Gastrocnemius medialis (tissue), 4 donors: ENCODE results near the gene LRRC27. TPM values are rescaled to one million over a fixed set of nuclear protein-coding genes. Genes with fewer than 3 reads are reported as not detected.

ENCODE experiments used
- ATAC-seq, 2 donors: fragments of 150-250 bp; one replicate each; pipeline ENCODE4 v1.9.1; 2016
- DNase-seq, 2 donors: peaks; one replicate each; pipeline ENCODE4 v3.0.0-alpha.2; 2019
- H3K27ac ChIP-seq, 4 donors: fragments of 200-600 bp; sonication (generic); 1 replicate in 1 of 4; 2 replicates in 3 of 4; pipeline ENCODE4 v1.5.1; 2016 to 2018; ENCODE audit warnings: mild to moderate bottlenecking in 2 of 4, moderate library complexity in 1 of 4
- H3K27me3 ChIP-seq, 3 donors: fragments of 200-600 bp; sonication (generic) in 2 of 3; 1 replicate in 1 of 3; 2 replicates in 2 of 3; pipeline versions ENCODE4 v1.5.1 to v1.6.0; 2016 to 2019; ENCODE audit warnings: mild to moderate bottlenecking in 1 of 3, moderate library complexity in 1 of 3
- H3K36me3 ChIP-seq, 2 donors: fragments of 200-600 bp; sonication (generic) in 1 of 2; one replicate each; pipeline ENCODE4 v1.5.1; 2017 to 2018
- H3K4me1 ChIP-seq, 2 donors: fragments of 200-600 bp; sonication (generic) in 1 of 2; one replicate each; pipeline ENCODE4 v1.5.1; 2016 to 2017; ENCODE audit warnings: mild to moderate bottlenecking in 2 of 2
- H3K4me3 ChIP-seq, 4 donors: fragments of 200-600 bp; sonication (generic) in 3 of 4; 1 replicate in 1 of 4; 2 replicates in 3 of 4; pipeline ENCODE4 v1.5.1; 2016 to 2019; ENCODE audit warnings: mild to moderate bottlenecking in 2 of 4
- H3K9me3 ChIP-seq, 3 donors: fragments of 200-600 bp; sonication (generic) in 2 of 3; 1 replicate in 1 of 3; 2 replicates in 2 of 3; pipeline ENCODE4 v1.5.1; 2016 to 2019
- POLR2A ChIP-seq, 2 donors: fragments of 450-650 bp; IDR thresholded peaks; one replicate each; pipeline ENCODE4 v1.6.1; 2017; ENCODE audit warnings: antibody characterized with exemption in 2 of 2, mild to moderate bottlenecking in 2 of 2, moderate library complexity in 2 of 2
- in situ Hi-C, 4 donors: fragments of 200-750 bp; cut with MboI; loops; one replicate each; pipeline versions ENCODE4 v1.15.0 to v1.8.0; 2017; ENCODE audit warnings: low sequenced_read_pairs in 4 of 4
- intact Hi-C: fragments of 100-400 bp; cut with DNase I; formaldehyde crosslinking; loops from one replicate; pipeline ENCODE4 v1.15.1; 2023; ENCODE audit warnings: low total_unique reads
- total RNA-seq, 4 donors: library from RNA; depleted of rRNA; stranded (reverse); fragments of >200 nt; gene quantifications; one replicate each; pipeline versions ENCODE4 v1.1.0 to v1.2.3, GENCODE V29; 2016
- TF ChIP-seq, protein P1 (sequence below), 5 experiments: fragments of 450-650 bp in 3 of 5; fragments of 200-600 bp in 2 of 5; sonication (generic) in 2 of 5; IDR thresholded peaks in 4 of 5; conservative IDR thresholded peaks in 1 of 5; 1 replicate in 4 of 5; 2 replicates in 1 of 5; pipeline ENCODE4 v1.5.1; 2016 to 2019; ENCODE audit warnings: antibody characterized with exemption in 5 of 5, mild to moderate bottlenecking in 3 of 5, moderate library complexity in 3 of 5

The LRRC27 gene
- total RNA-seq, 4 donors from 2014 or later, result 1.0 to 7.0 (median 4.1) TPM

DNA sequence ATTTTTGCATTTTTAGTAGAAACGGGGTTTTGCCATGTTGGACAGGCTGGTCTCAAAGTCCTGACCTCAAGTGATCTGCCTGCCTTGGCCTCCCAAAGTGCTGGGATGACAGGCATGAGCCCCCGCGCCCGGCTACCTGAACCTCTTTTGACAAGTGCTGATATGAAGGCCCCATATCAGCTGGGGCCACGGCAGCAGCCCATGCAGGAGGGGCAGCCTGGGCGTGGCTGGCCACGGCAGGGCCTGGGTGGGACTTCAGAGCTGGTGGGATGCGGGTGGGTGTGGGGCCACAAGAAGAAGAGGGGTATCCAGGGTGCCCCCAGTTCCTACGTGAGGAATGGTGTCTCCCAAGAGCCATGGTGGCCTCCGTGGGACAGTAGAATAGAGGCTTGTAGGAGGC lies 6.9 kb downstream of the LRRC27 start:
- Histone ChIP-seq H3K27me3 (no peaks in the 10 kb centered on the region), H3K27ac (no peak overlapping the region), H3K9me3 (no peaks in the 10 kb centered on the region), H3K4me1 (no peaks in the 10 kb centered on the region), H3K4me3 (no peak overlapping the region), H3K36me3 (no peaks in the 10 kb centered on the region)
- in situ Hi-C loops, result no loop called here
- TF ChIP-seq POLR2A (IDR thresholded peaks at IDR 0.05), result no peak
- DNase-seq, result no peak
- intact Hi-C loops, result no loop called here
- no peak for ATAC-seq

DNA sequence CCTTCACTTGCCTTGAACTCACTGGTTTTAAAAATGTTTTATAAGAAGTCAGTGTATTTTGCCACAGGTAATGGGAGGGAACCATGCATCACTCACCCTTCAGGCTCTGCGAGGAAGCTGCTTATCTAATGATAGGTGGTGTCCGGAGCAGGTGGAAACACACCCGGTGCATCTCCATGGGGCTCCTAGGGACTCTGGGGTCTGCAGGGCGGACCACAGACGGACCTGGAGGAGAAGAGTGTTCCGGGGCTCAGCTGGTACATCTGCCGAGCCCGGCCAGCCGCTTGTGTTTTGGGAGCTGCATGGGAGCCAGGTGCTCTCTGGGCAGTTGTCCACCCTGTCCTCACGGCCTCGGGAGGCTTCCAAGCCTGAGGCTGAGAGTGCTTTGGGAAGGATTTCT lies 7.3 kb downstream of the LRRC27 start:
- Histone ChIP-seq H3K36me3 (peaks cover 0 to under 1% of the 10 kb centered on the region in 2 donors), H3K27me3 (no peaks in the 10 kb centered on the region), H3K9me3 (no peaks in the 10 kb centered on the region), H3K4me3 (no peak overlapping the region), H3K27ac (no peak overlapping the region), H3K4me1 (no peaks in the 10 kb centered on the region)
- intact Hi-C loops, result no loop called here
- DNase-seq (no peak), ATAC-seq (no peak)
- TF ChIP-seq, protein P1, sequence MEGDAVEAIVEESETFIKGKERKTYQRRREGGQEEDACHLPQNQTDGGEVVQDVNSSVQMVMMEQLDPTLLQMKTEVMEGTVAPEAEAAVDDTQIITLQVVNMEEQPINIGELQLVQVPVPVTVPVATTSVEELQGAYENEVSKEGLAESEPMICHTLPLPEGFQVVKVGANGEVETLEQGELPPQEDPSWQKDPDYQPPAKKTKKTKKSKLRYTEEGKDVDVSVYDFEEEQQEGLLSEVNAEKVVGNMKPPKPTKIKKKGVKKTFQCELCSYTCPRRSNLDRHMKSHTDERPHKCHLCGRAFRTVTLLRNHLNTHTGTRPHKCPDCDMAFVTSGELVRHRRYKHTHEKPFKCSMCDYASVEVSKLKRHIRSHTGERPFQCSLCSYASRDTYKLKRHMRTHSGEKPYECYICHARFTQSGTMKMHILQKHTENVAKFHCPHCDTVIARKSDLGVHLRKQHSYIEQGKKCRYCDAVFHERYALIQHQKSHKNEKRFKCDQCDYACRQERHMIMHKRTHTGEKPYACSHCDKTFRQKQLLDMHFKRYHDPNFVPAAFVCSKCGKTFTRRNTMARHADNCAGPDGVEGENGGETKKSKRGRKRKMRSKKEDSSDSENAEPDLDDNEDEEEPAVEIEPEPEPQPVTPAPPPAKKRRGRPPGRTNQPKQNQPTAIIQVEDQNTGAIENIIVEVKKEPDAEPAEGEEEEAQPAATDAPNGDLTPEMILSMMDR (IDR thresholded peaks at IDR 0.05 in 4 of 5, conservative IDR thresholded peaks at IDR 0.05 in 1 of 5), result no peak
- TF ChIP-seq POLR2A (IDR thresholded peaks at IDR 0.05), result no peak
- in situ Hi-C loops, result no loop called here

DNA sequence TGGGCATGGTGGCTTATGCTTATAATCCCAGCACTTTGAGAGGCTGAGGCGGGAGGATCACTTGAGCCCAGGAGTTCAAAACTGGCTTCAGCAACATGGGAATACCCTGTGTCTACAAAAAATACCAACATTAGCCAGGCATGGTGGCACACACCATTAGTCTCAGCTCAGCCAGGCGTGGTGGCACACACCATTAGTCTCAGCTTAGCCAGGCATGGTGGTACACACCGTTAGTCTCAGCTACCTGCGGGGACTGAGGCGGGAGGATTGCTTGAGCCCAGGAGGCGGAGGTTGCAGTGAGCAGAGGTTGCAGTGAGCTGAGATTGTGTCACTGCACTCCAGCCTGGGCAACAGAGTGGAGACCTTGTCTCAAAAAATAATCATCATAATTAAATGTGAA lies 9.0 kb downstream of the LRRC27 start:
- H3K27me3 ChIP-seq, result no peaks in the 10 kb centered on the region
- ATAC-seq (no peak), DNase-seq (no peak)
- H3K9me3 ChIP-seq, result no peaks in the 10 kb centered on the region
- H3K27ac ChIP-seq, result no peak overlapping the region
- H3K4me3 ChIP-seq, result no peak overlapping the region
- peaks cover 0 to 8% of the 10 kb centered on the region in 2 donors for H3K36me3 ChIP-seq
- in situ Hi-C loops (loop anchor here in 3 of 4 donors (10.0 kb wide), 1 partner anchor 116 kb away; no protein-coding TSS in a partner anchor), intact Hi-C loops (no loop called here)
- no peaks in the 10 kb centered on the region for H3K4me1 ChIP-seq
- TF ChIP-seq, protein P1 (IDR thresholded peaks at IDR 0.05 in 4 of 5, conservative IDR thresholded peaks at IDR 0.05 in 1 of 5), result no peak
- TF ChIP-seq POLR2A (IDR thresholded peaks at IDR 0.05), result no peak

DNA sequence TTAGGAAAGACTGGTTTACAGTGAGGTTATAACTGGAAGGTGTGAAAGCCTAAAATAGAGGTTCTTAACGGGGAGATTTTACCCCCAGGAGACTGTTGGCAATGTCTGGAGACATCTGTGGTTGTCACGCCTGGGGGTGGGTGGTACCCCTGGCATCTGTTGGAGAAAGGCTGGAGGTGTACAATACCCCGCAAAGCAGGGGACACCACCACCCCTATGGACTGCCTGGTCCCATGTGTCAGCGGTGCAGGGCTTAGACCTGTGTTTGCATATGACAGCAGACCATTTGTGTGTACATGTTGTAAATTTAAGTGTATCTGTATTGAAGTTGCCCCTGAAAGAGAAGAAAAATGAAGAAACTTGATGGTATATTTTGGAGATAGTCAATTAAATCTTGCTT lies 9.8 kb downstream of the LRRC27 start:
- H3K27me3 ChIP-seq, result no peaks in the 10 kb centered on the region
- no peak overlapping the region for H3K27ac ChIP-seq
- TF ChIP-seq, protein P1 (IDR thresholded peaks at IDR 0.05 in 4 of 5, conservative IDR thresholded peaks at IDR 0.05 in 1 of 5), result no peak
- TF ChIP-seq POLR2A (IDR thresholded peaks at IDR 0.05), result no peak
- H3K9me3 ChIP-seq, result no peaks in the 10 kb centered on the region
- in situ Hi-C loops (loop anchor here in 3 of 4 donors (10.0 kb wide), 1 partner anchor 117 kb away; no protein-coding TSS in a partner anchor), intact Hi-C loops (no loop called here)
- no peak overlapping the region for H3K4me3 ChIP-seq
- no peak for DNase-seq
- H3K36me3 ChIP-seq, result peaks cover 0 to 8% of the 10 kb centered on the region in 2 donors
- no peaks in the 10 kb centered on the region for H3K4me1 ChIP-seq
- ATAC-seq, result no peak

DNA sequence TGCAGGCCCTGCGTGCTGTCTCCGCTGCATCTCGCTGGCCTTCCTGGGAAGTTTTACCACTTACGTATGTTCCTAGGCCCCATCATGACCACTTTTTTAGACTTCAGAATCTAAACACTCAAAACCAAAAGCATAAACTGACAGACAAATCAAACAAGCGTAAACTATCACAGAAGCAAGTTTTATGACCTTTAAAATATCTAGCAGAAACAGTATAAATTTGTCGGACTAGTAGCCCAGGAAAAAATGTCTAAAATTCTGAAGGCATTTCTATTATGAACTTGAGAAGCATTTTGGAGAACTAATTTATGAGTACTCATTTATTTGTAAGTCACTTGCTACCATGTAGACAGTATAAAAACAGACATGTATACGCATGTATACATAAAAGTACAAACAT lies 10.6 kb downstream of the LRRC27 start:
- in situ Hi-C loops (loop anchor here in 3 of 4 donors (10.0 kb wide), 1 partner anchor 118 kb away; no protein-coding TSS in a partner anchor), intact Hi-C loops (no loop called here)
- peaks cover 0 to 8% of the 10 kb centered on the region in 2 donors for H3K36me3 ChIP-seq
- no peak overlapping the region for H3K27ac ChIP-seq
- TF ChIP-seq POLR2A (IDR thresholded peaks at IDR 0.05), result no peak
- TF ChIP-seq, protein P1 (IDR thresholded peaks at IDR 0.05 in 4 of 5, conservative IDR thresholded peaks at IDR 0.05 in 1 of 5), result no peak
- H3K4me1 ChIP-seq, result no peaks in the 10 kb centered on the region
- no peak for DNase-seq
- ATAC-seq, result no peak
- H3K27me3 ChIP-seq, result no peaks in the 10 kb centered on the region
- H3K9me3 ChIP-seq, result no peaks in the 10 kb centered on the region
- H3K4me3 ChIP-seq, result no peak overlapping the region
